ENCODE results near the gene ADGRG1.

ADGRG1 gene

DNA sequence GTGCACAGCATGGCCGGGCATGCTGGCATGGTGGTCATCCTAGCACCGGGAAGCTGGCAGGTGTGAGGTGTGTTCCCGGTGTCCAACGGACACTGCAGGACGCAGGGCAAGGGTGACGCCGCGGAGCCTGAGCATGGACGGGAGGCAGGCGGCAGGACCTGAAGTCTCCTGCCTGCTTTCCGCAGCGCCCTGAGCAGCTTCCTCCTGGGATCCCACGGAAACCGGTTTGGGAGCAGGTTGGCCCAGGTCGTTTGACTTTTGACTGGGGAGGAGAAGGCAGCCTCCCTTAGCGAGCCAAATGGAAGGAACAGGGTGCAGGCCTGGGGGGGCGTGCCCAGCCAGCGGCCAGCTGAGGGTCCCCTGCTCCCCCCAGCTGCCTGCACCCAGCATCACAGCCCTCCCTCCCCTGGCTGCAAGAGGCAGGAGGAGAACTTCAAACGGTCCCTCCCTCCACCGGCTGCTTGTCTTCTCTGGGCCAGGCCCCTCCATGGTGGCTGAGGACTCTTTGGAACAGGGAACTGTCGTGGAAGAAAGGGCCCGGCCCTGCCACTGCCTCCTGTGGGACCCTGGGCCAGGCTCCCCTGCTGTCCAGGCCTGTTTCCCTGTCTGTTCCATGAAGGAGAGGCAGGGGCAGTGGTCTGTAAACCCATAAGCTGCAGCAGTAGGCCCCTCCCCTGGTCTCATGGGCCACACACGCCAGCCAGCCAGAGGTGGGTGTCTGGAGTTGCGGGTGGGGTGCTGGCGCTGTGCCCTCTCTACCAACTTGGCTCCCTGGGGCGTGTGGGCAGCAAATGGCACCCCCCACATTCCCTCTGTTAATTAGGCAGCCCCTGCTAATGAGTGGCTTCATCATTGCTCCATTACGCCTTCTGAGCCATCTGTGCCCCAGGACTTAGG lies 7.8 kb upstream of the ADGRG1 start:
- DNase-seq (ENCODE audit: low read depth) = no peak

DNA sequence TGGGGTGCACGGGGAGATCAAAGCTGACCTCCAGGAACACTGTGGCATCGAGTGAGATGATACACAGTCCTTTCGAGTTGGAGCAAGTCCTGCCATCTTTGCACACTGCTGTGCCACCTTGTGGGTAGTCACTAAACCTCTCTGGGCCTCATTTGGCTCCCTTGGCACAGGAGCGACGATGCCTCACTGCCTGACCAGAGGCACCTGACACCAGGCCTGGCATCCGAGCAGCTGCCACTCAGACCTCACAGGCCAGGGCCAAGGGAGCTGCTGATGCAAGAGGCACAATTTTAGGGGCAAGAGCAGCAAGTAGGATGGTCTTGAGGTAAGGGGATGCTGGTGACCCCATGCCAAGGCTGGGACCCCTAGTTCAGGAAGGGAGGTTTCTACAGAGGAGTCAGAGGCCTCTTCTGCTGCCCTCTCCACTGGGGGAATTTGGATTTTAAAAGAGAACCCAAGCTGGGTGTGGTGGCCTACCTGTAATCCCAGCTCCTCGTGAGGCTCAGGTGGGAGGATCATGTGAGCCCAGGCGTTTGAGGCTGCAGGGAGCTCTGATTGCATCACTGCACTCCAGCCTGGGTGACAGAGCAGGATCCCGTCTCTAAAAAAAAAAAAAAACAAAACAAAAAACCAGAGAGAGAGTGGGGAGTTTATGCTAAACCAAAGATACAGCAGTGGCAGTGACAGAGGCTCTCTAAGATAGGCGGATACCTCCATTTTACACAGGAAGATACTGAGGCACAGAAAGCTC lies 6.7 kb upstream of the ADGRG1 start:
- DNase-seq (ENCODE audit: low read depth) = no peak

DNA sequence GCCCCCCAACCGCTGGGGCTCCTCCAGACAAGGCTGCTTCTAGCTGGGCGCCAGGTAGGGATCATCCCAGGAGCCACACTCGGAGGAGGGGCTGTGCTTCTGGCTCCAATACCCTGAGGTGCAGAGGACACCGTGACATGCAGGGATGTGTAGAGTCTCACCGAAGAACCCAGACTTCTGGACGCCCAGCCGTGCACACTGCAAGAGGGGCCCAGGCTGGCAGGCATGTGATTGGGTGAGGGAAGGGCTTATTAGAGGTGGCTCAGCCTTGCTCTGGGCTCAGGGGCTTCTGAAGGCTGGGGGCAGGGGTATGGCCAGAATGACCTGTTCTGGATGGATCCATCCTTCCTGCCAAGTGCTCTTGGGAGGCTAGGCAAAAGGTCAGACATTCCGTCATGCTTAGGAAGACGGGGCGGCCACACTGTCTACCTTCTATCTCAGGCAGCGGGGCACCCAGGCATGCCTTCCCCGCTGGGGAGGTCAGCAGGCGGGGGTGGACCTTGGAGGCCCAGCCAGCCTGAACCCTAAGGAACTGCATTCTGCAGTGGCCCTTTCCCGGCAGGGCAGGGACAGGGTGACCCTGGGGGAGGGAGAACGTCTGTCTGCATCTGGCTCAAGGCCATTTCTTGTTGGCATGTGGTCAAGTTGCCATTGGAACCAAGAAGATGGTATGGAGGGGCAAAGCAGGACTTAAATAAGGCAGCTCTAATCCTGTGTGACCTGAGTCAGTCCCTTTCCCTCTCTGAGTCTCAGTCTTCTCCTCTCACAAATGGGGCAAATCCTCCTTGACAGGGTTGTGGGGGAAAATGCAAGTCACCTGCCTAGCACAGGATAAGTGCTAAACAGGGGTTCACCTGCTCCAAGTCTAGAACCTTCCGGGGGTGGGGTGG lies 5.8 kb upstream of the ADGRG1 start:
- no peak for DNase-seq (ENCODE audit: low read depth)

DNA sequence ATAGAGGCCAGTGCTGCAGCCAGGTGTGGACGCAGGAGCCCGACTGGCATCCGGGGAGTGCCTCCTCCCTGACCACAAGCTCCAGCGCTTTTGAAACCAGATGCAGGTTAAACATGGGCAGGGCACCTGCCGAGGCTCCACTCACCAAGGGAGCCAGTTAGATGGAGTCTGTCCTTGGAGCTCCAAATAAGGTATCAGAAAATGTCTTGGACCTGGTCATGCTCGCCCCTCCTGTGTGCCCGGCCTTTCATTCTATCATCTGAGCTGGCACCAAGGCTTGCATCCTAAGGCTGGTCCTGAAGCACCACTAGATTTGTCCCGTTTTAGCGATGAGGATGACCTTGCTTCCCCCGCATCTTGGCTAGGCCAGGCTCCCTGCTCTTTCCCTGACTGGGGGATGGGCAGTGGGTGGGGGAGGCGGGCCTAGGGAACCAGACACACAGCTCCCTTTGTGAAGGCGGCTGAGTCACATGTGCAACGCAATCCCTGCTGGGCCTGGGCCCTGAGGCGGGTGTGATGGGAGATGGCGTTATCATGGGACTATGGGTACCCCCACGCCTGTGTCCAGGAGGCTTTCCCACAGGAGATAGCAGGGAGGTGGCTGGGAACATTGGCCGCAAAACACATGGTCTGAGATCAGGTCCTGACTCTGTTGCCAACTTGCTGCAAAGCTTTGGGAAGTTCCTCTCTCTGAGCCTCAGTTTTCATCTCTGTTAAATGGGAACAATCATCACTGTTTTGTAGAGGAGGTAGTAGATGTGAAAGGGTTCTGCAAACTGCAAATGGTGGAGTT lies 5.0 kb upstream of the ADGRG1 start:
- no peak for DNase-seq (ENCODE audit: low read depth)

DNA sequence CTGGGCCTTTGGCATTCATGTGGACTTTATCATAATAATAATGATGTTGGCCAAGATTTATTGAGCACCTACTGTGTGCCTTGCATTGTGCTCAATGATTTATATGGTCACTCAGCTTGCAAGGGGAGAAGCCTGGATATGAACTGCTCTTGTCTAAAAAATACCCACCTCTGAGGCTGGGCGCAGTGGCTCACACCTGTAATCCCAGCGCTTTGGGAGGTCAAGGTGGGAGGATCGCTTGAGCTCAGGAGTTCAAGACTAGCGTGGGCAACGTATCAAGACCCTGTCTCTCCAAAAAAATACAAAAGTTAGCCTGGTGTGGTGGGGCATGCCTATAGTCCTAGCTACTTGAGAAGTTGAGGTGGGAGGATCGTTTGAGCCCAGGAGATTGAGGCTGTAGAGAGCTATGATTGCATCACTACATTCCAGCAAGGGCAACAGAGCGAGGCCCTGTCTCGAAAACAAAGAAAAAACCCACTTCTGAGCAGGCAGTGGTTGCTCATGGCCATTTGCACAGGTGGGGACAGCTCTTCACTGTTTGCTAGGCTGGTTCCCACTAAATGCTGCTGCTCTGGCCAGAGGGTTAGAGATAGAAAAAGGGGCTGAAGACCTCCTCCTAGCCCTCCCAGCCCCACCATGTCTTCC lies 4.3 kb upstream of the ADGRG1 start:
- DNase-seq (ENCODE audit: low read depth) = no peak

DNA sequence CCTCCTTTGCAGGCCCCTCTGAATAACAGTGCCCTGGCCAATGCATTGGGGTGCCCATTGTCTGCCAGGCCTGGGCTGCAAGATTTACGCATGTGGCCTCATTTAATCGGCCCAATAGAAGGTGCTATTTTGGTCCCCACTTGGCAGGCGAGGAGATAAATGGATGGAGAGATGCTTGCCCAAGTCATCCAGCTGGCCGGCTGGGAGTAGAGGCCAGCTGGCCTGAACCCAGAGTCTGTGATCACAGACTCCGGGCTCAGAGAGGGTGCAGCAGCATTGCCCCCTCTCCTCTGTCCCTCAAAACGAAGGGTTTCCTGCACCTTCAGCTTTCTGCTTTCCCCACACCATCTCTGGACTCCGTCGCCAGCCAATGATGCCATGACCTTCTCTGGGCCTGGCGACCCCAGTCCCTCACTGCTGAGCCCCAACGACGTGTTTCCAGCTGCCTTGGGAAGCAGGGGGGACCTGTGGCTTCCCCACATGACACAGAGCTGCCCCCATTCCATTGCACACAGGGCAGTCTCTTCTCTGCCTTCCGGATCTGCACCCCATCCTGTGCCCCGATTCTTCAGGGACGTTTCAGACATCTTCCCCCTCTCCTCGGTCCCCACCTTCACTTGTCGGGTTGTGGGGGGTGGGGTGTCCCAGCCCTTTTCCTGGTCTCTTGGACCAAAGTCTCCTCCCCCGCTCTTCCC lies 3.5 kb upstream of the ADGRG1 start:
- DNase-seq (ENCODE audit: low read depth) = no peak

DNA sequence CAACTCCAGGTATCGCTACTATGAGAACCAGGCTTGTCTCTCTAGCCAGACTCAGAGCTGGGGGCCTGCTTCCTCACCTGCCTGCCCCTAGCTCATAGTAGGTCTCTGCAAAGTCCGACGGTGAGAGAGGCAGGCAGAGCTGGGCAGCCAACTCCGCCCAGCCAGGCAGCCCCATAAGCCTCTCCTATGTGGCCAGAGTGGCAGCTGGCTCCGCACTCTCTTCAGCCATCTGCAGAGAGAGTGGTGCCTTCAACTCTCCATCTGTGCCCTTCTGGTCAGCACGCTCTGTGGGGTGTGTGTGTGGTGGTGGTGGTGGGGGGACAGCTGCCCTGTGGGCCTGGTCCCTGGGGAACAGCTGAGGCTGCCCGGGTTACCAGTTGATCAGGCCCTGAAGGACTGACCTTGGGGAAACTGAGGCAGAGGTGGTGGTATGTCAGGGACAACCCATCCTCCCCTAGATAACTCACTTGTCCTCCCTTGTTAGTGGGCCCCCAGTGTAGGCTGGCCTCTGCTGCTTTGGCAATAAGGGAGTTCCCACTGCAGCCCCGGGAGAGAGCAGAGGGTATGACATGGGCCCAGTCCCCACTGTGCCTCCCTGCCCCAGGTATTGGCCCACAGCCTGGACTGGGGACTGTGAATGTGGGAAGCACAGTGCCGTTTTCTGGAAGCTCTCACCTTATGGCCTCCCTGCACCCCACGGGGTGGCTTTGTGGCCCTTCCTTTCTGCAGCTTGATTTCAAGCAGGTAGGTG lies 1.8 kb upstream of the ADGRG1 start:
- DNase-seq (ENCODE audit: low read depth) = no peak

DNA sequence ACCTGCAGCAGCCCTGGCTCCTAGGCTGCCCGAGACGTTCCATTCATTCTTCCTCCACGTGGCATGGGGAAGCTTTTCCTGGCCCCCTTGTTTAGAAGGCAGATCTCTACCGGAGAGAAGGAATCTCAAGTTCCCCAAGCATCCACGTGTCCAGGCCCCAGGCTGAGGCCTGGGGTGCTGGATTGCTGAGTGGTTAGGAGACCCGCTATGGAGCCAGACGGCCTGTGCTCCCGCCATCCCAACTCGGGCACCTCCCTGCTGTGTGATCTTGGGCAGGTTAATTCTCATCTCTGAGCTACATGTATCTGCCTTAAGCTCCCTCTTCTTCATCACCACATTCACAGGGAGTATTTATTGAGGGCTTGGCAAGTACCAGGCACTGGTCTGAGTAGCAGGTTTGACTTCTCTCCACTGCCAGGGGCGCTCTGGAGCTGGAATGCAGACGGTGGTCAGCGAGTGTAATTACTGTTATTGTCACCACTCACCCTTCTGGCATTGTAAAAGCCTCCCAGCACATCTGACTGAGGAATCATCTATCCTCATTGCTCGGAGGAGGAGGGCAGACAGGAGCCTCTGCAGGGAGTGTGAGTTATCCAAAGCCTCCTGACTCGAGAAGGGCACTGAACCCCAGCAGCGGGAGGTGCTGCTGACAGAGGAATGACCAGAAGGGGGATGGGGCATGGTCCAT lies 1.1 kb upstream of the ADGRG1 start:
- DNase-seq (ENCODE audit: low read depth) = no peak

DNA sequence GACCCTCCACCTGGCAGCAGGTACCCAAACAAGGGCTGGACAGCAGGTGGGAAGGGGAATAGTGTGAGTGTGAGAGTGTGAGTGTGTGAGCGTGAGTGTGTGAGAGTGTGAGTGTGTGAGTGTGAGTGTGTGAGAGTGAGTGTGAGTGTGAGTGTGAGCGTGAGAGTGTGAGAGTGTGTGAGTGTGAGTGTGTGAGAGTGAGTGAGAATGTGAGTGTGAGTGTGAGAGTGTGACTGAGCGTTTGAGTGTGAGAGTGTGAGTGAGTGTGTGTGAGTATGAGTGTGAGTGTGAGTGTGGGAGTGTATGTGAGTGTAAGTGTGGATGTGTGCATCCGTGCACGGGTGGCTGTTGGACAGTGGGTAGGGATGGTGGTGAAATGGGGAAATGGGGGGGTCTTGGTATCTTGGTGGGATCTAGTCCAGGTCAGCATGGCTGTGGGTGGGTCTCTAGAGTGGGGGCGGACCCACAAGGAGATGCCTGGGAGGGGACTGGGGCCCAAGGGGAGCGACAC lies 408 bp downstream of the ADGRG1 start:
- no peak for DNase-seq (ENCODE audit: low read depth)

DNA sequence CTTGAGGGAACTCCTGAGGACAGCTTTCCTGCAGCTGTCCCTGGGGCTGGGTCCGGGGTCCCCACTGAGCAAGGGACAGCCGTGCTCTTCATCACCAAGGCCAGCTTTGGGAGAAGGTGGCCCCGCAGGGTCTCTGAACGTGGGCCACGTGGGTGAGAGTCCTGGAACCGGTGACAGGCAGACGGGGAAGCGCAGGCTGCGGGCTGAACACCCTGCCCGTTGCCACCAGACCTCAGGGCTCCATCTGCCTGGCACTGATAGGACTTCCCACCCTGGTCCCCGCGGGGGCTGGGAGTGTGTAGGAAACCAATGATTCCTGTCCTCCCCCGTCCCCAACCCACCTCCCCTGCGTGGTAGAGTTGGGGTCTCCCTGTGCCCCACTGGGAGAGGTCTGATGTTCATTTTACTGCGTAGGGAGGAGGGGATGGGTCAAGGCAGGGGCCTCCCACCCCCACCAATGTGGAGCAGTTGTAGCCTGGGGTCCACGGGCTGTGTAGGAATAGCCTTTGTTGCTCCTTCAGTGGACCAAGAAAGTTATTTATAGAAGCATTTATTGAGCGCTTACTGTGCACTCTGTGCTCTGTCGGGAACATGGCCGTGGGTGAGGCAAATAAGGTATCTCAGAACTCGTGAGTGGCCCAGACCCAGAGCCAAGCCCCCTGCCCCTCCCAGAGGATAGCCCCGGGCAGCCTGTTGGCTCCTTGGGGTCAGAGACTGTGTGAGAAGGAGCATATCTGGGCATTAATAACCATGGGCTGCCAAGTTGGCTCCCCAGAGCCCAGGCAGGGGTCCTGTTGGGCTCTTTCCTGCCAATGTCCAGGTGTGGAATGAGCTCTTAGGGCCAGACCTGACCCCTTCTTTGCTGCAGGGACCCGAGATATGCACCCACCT lies 1.3 kb downstream of the ADGRG1 start:
- no peak for DNase-seq (ENCODE audit: low read depth)

DNA sequence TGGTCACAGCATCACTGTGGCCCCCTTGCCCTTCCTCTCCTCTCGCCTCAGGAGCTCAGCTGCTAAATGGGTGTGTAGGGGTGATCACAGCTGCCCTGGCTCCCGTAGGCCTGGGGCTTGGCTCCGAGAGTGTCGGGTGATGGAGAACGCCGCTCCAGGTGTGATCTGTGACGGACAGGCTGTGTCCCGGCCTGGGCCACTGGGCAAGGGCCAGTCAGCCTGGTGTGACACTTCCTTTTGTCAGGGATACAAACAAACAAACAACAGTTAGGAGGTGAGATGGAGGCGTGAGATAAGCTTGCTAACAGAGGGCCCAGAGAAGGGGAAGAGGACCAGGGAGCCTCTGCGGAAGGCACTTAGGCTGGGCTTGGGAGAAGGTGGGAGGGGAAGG lies 2.0 kb downstream of the ADGRG1 start:
- DNase-seq (ENCODE audit: low read depth) = no peak

DNA sequence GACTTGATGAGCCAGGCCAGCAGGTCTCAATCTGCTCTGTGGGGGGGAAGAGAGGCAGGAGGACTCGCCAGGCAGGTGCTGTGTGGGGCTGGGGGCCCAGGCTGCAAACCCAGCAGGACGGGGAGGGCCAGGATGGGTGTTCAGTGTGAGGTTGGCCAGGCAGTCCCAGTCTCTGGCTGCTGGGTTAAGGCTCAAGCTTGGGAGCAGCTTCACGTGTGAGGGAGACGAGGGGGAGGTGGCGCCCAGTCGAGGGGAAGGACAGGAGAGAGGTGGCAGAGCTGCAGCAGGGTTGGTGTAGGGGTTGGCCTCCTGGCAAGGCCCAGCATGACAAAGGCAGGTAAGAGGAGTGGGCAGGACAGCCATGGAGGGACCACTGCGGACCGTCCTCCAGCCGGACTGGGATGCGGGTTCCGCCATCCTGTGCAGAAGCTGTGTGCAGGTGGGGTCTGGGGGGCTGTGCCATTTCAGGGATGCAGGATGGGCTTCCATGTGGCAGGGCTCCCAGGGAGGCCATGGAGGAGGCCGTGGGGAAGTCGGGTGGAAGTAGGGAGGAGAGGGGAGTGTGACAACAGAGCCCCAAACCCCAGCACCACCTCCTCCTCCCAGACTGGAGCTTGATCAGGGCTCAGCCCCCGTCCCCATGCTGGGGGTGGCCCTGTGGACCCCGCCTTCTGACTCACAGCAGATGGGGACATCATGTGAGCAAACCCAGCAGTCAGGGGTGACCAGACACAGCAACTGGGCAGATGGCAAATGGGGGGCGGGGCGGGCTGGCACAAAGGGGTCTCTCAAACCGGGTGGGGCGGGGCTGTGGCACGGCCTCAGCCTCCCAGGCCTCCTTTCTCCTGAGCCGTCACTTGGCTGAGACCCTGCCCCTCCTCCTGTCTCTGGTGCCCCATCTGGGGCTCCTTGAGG lies 2.8 kb downstream of the ADGRG1 start:
- DNase-seq (ENCODE audit: low read depth) = no peak

DNA sequence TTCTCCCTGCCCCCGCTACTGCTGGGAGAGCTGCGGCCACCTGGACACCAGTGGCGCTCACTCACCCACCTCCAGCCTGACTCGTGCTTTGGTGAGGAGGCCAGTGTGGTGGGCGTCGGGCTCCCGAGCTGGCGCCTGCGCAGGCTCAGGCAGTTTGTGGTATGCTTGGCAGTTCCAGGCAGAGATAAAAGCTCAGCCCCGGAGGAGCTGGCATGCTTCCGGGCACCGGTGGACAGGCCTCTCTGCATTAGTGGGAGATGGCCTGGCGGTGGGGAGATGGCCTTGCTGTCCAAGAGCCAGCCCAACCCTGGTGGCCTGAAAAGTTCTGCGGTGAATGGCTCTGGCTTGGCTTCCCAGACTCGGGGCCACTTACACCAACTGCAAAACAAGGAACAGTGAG lies 4.1 kb downstream of the ADGRG1 start:
- DNase-seq (ENCODE audit: low read depth) = no peak

DNA sequence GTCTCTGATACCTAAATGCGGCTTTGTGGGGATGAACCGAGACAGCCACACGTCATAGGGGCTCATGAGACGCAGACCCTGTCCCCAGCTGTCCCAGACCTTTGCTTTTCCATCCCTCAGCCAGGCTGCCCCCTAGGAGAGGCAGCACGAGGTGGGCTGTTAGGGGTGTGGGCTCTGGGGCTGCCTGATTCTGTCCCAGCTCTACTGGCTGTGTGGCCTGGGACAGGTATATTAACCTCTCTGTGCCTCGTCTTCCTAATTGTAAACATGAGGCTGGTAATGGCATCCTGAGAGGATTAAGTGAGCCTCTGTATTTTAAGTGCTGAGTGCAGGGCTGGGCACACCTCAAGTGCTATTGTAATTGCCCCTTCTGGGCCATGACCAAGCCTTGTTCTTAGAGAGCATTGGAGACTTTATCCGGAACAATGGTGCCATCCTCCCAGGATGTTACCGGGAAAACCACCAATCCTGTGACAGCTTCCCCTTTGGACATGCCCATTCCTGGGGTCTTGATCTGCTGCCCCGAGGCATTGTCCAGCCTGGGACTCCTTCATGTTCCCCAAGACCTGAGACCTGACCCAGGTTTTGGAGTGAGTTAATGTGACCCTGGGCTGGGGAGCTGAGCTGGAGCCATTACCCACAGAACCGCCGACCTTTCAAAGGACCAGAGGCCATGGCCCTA lies 5.1 kb downstream of the ADGRG1 start:
- DNase-seq (ENCODE audit: low read depth) = no peak

DNA sequence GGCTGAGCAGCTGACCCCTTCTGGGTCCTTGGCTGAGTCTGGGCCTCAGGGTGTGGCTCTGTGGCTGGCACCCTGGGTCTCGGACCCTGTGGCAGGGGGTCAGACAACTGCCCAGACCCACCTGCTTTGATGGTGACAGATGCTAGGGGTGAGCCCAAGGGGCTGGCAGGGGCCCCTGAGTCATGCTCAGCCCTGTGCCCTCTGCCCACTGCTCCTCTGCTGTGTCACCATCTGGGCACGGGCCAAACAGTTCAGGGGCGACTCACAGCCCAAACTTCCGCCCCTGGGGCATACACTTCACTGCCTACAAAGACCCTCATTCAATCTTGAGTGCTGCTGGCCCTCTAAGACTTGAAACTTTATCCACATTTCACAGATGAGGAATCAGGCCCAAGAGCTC lies 5.7 kb downstream of the ADGRG1 start:
- DNase-seq (ENCODE audit: low read depth) = no peak

All from stimulated activated CD8-positive, alpha-beta memory T cell treated with anti-CD3 and anti-CD28 coated beads, Interleukin-12 subunit alpha, Interleukin-12 subunit beta, amount 100 ng/mL, for 1 hour (primary cell).